ENCODE results near the gene CCDC185.

Gene CCDC185

GRCh38 chr1:223363057-223363855 lies 30.0 kb upstream of the CCDC185 start (continued):
- TF ChIP-seq ZNF266 (tag by site-specific recombination; IDR thresholded peaks at IDR 0.05; ENCODE audit: low read depth) (no peak), ZNF248 (tag by site-specific recombination; IDR thresholded peaks at IDR 0.05) (no peak), MZF1 (tag by site-specific recombination; IDR thresholded peaks at IDR 0.05; ENCODE audit: borderline replicate concordance) (no peak), GLI4 (tag by site-specific recombination; IDR thresholded peaks at IDR 0.05) (no peak), ZNF664 (tag by site-specific recombination; IDR thresholded peaks at IDR 0.05) (no peak), ZNF571 (tag by site-specific recombination; IDR thresholded peaks at IDR 0.05) (no peak)
- TF ChIP-seq, protein P1, sequence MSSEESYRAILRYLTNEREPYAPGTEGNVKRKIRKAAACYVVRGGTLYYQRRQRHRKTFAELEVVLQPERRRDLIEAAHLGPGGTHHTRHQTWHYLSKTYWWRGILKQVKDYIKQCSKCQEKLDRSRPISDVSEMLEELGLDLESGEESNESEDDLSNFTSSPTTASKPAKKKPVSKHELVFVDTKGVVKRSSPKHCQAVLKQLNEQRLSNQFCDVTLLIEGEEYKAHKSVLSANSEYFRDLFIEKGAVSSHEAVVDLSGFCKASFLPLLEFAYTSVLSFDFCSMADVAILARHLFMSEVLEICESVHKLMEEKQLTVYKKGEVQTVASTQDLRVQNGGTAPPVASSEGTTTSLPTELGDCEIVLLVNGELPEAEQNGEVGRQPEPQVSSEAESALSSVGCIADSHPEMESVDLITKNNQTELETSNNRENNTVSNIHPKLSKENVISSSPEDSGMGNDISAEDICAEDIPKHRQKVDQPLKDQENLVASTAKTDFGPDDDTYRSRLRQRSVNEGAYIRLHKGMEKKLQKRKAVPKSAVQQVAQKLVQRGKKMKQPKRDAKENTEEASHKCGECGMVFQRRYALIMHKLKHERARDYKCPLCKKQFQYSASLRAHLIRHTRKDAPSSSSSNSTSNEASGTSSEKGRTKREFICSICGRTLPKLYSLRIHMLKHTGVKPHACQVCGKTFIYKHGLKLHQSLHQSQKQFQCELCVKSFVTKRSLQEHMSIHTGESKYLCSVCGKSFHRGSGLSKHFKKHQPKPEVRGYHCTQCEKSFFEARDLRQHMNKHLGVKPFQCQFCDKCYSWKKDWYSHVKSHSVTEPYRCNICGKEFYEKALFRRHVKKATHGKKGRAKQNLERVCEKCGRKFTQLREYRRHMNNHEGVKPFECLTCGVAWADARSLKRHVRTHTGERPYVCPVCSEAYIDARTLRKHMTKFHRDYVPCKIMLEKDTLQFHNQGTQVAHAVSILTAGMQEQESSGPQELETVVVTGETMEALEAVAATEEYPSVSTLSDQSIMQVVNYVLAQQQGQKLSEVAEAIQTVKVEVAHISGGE (tag by site-specific recombination; conservative IDR thresholded peaks at IDR 0.05; ENCODE audit: low read depth): no peak; the same call in 1 of the 2 replicates

- Histone ChIP-seq H3K4me3 (ENCODE audit: low read depth, low read length) (peak within 1 kb of the TSS; percentile 64), H3K36me3 (ENCODE audit: control insufficient read depth in 2 of 2, insufficient read depth in 1 of 2, low read length in 2 of 2) (no peaks in the 10 kb centered on the region), H3K4me1 (ENCODE audit: control insufficient read depth, insufficient read depth, low read length) (peaks cover 8% of the 10 kb centered on the region), H3K27ac (ENCODE audit: extremely low read depth, low read depth, low read length) (no peak within 1 kb of the TSS; the same call in 1 of the 2 replicates), H3K9me3 (ENCODE audit: control insufficient read depth, insufficient read depth, low read depth, low read length) (no peaks in the 10 kb centered on the region)
- ChIA-PET POLR2A (interaction anchor here (0.7 to 1.2 kb wide), 6 partner anchors 9 to 32 kb away, joined by 3 to 4 read pairs (median 3); no protein-coding TSS in a partner anchor), CTCF (interaction anchor here (0.6 to 1.7 kb wide), 13 partner anchors 12 to 1012 kb away, joined by 3 to 8 read pairs (median 3); no protein-coding TSS in a partner anchor)
- TF ChIP-seq ZFP37 (tag by site-specific recombination; IDR thresholded peaks at IDR 0.05) (0 out of 2 replicates have a peak, but pooled peaks have one; percentile 38), ZBTB48 (tag by site-specific recombination; IDR thresholded peaks at IDR 0.05) (peak; percentile 69), ZNF600 (tag by site-specific recombination; IDR thresholded peaks at IDR 0.05) (no peak; the same call in 1 of the 2 replicates), KLF17 (tag by site-specific recombination; IDR thresholded peaks at IDR 0.05) (0 out of 2 replicates have a peak, but pooled peaks have one; percentile 47), YY1 (tag by site-specific recombination; IDR thresholded peaks at IDR 0.05) (no peak), KLF10 (tag by site-specific recombination; IDR thresholded peaks at IDR 0.05) (peak; percentile 29; the same call in 1 of the 2 replicates), CTCF (tag by site-specific recombination; IDR thresholded peaks at IDR 0.05) (peak; percentile 56; the same call in 1 of the 2 replicates), ZNF2 (tag by site-specific recombination; IDR thresholded peaks at IDR 0.05) (peak; percentile 60; the same call in 1 of the 2 replicates), ZNF341 (tag by site-specific recombination; IDR thresholded peaks at IDR 0.05; ENCODE audit: low read depth) (0 out of 2 replicates have a peak, but pooled peaks have one; percentile 21), ZNF362 (tag by site-specific recombination; IDR thresholded peaks at IDR 0.05) (peak; percentile 93), GLIS2 (tag by site-specific recombination; IDR thresholded peaks at IDR 0.05) (peak; percentile 68), SP7 (tag by site-specific recombination; IDR thresholded peaks at IDR 0.05) (peak; percentile 71), ZNF610 (tag by site-specific recombination; IDR thresholded peaks at IDR 0.05; ENCODE audit: borderline replicate concordance) (no peak), GLI4 (tag by site-specific recombination; IDR thresholded peaks at IDR 0.05) (0 out of 2 replicates have a peak, but pooled peaks have one; percentile 14), ZNF335 (tag by site-specific recombination; conservative IDR thresholded peaks at IDR 0.05) (peak; percentile 97), ZNF596 (tag by site-specific recombination; IDR thresholded peaks at IDR 0.05) (peak; percentile 56), ZEB2 (tag by site-specific recombination; IDR thresholded peaks at IDR 0.05) (peak; percentile 73; the same call in 1 of the 2 replicates), ZBTB10 (tag by site-specific recombination; IDR thresholded peaks at IDR 0.05) (peak; percentile 12; the same call in 1 of the 2 replicates)
Observed at GRCh38 chr1:223363856-223364684, 29.1 kb upstream of the CCDC185 start, which contains the start of gene SUSD4. Gene SUSD4, minus strand, starts transcription at chr1:223364176. Its CDS starts 751 bp downstream, at chr1:223363425.

All from HEK293 (cell line).